HCT116 (cell line): Measurements from ENCODE around the gene SEM1. TPM values are rescaled to one million over a fixed set of nuclear protein-coding genes. Genes with fewer than 3 reads are reported as not detected.

ENCODE experiments used
- ATAC-seq: fragments of 200-7000 bp; cut with Tn5 transposase; 2 replicates; pipeline ENCODE4 v1.9.1; 2020; ENCODE audit warnings: mild to moderate bottlenecking, moderate library complexity
- BruUV-seq: library from RNA; stranded (reverse); fragments of 400-500 nt; replicated peaks from 2 replicates; lab custom pipeline; 2021; lab: Mats Ljungman, UMichigan
- CTCF ChIA-PET: fragments of 300-600 bp; sonication (Branson Sonifier 250); formaldehyde crosslinking; loops from one replicate; lab custom pipeline; 2021; ENCODE audit warnings: antibody characterized with exemption; lab: Charles Lee
- POLR2A ChIA-PET: fragments of 300-600, 350-600 bp; sonication (Branson Sonifier 250); formaldehyde crosslinking; loops from one replicate; lab custom pipeline; 2021; ENCODE audit warnings: antibody characterized with exemption; lab: Charles Lee
- RAD21 ChIA-PET, 2 experiments: fragments of 300-600 bp; sonication (Branson Sonifier 250); formaldehyde crosslinking; loops; one replicate each; lab custom pipeline; 2023; ENCODE audit warnings: low total read pairs in 2 of 2; ENCODE audit not compliant: uncharacterized antibody in 2 of 2, unreplicated experiment in 2 of 2, low non-redundant PET in 1 of 2; lab: Charles Lee
- DNase-seq: peaks from one replicate; pipeline ENCODE4 v3.0.0-alpha.2; 2010; ENCODE audit warnings: low read depth, low spot score
- H2AFZ ChIP-seq: fragments of 200-600 bp; shearing (Covaris generic), sonication (generic); 2 replicates; pipeline ENCODE4 v1.6.1; 2017; ENCODE audit warnings: low read depth, mixed run types, mixed read lengths, antibody characterized with exemption, low read length; ENCODE audit not compliant: poor library complexity, severe bottlenecking
- H3K27ac ChIP-seq: 2 replicates; pipeline ENCODE4 v1.5.1; 2012; ENCODE audit warnings: low read depth, low read length
- H3K27me3 ChIP-seq: fragments of 200-600 bp; sonication (generic); 2 replicates; pipeline ENCODE4 v1.6.1; 2016; ENCODE audit warnings: mixed run types, low read length, mixed read lengths; ENCODE audit not compliant: insufficient read depth
- H3K36me3 ChIP-seq, 2 experiments: fragments of 200-500 bp in 1 of 2; fragments of 200-600 bp in 1 of 2; sonication (Bioruptor generic) in 1 of 2; sonication (generic) in 1 of 2; 2 replicates each; pipeline versions ENCODE4 v1.5.1 to v1.6.1; 2014 to 2016; ENCODE audit warnings: low read length in 2 of 2, inconsistent platforms in 1 of 2, mixed read lengths in 1 of 2, mixed run types in 1 of 2; ENCODE audit not compliant: insufficient read depth in 2 of 2, control insufficient read depth in 1 of 2
- H3K4me1 ChIP-seq, 2 experiments: fragments of 200-600 bp in 1 of 2; sonication (generic) in 1 of 2; 2 replicates each; pipeline versions ENCODE4 v1.5.1 to v1.6.1; 2012 to 2017; ENCODE audit warnings: low read length in 2 of 2, inconsistent platforms in 1 of 2, mild to moderate bottlenecking in 1 of 2, mixed read lengths in 1 of 2, mixed run types in 1 of 2, moderate library complexity in 1 of 2; ENCODE audit not compliant: insufficient read depth in 2 of 2, control insufficient read depth in 1 of 2
- H3K4me2 ChIP-seq: fragments of 200-600 bp; sonication (generic); 2 replicates; pipeline ENCODE4 v1.6.1; 2017; ENCODE audit warnings: mixed run types, low read length, mixed read lengths
- H3K4me3 ChIP-seq, 2 experiments: fragments of 200-600 bp in 1 of 2; sonication (generic) in 1 of 2; replicated peaks in 1 of 2; 2 replicates each; pipeline ENCODE4 v1.5.1; 2011 to 2016; ENCODE audit warnings: low read length in 2 of 2, control low read depth in 1 of 2, low read depth in 1 of 2, mild to moderate bottlenecking in 1 of 2, mixed read lengths in 1 of 2, mixed run types in 1 of 2
- H3K79me2 ChIP-seq: fragments of 200-600 bp; sonication (generic); 2 replicates; pipeline ENCODE4 v1.6.1; 2017; ENCODE audit warnings: mild to moderate bottlenecking, mixed run types, low read length, moderate library complexity, mixed read lengths; ENCODE audit not compliant: insufficient read depth
- H3K9ac ChIP-seq: fragments of 200-600 bp; sonication (generic); 2 replicates; pipeline ENCODE4 v1.6.1; 2016; ENCODE audit warnings: low read length, mixed read lengths
- H3K9me2 ChIP-seq: fragments of 200-600 bp; sonication (generic), shearing (Covaris generic); 2 replicates; pipeline ENCODE4 v1.6.1; 2017; ENCODE audit warnings: mixed run types, mild to moderate bottlenecking, moderate library complexity; ENCODE audit not compliant: insufficient read depth
- H3K9me3 ChIP-seq, 2 experiments: fragments of 200-500 bp in 1 of 2; fragments of 200-600 bp in 1 of 2; sonication (Bioruptor generic) in 1 of 2; sonication (generic) in 1 of 2; 2 replicates each; pipeline ENCODE4 v1.6.1; 2014 to 2017; ENCODE audit warnings: low read length in 2 of 2, mixed read lengths in 2 of 2, inconsistent platforms in 1 of 2, low read depth in 1 of 2, mild to moderate bottlenecking in 1 of 2, mixed run types in 1 of 2, moderate library complexity in 1 of 2; ENCODE audit not compliant: control insufficient read depth in 1 of 2, insufficient read depth in 1 of 2
- H4K20me1 ChIP-seq: fragments of 200-600 bp; sonication (generic), shearing (Covaris generic); 2 replicates; pipeline ENCODE4 v1.6.1; 2017; ENCODE audit warnings: mixed run types, mild to moderate bottlenecking, moderate library complexity; ENCODE audit not compliant: insufficient read depth
- ATF3 ChIP-seq: IDR thresholded peaks from 2 replicates; pipeline ENCODE4 v1.6.1; 2012
- CBX3 ChIP-seq: IDR thresholded peaks from 2 replicates; pipeline ENCODE4 v1.6.1; 2012; ENCODE audit warnings: low read depth
- CEBPB ChIP-seq: IDR thresholded peaks from 2 replicates; pipeline ENCODE4 v1.6.1; 2012; ENCODE audit warnings: low read depth
- CTCF ChIP-seq, 3 experiments: fragments of 200-600 bp in 1 of 3; sonication (generic) in 1 of 3; IDR thresholded peaks in 2 of 3; conservative IDR thresholded peaks in 1 of 3; 2 replicates each; pipeline ENCODE4 v1.5.1; 2012 to 2017; ENCODE audit warnings: low read depth in 2 of 3, low read length in 2 of 3, antibody characterized with exemption in 1 of 3, borderline replicate concordance in 1 of 3, control low read depth in 1 of 3, mild to moderate bottlenecking in 1 of 3, mixed read lengths in 1 of 3, mixed run types in 1 of 3, moderate library complexity in 1 of 3; ENCODE audit not compliant: insufficient read depth in 1 of 3
- EGR1 ChIP-seq: IDR thresholded peaks from 2 replicates; pipeline ENCODE4 v1.6.1; 2012; ENCODE audit warnings: low read depth
- ELF1 ChIP-seq: IDR thresholded peaks from 2 replicates; pipeline ENCODE4 v1.6.1; 2012; ENCODE audit warnings: low read depth, borderline replicate concordance
- EZH2 ChIP-seq: fragments of 200-600 bp; sonication (generic); IDR thresholded peaks from 2 replicates; pipeline ENCODE4 v1.6.1; 2017; ENCODE audit warnings: antibody characterized with exemption, mixed run types
- EZH2phosphoT487 ChIP-seq: fragments of 200-600 bp; IDR thresholded peaks from 2 replicates; pipeline ENCODE4 v1.6.1; 2018; ENCODE audit warnings: antibody characterized with exemption, borderline replicate concordance
- JUND ChIP-seq: IDR thresholded peaks from 2 replicates; pipeline ENCODE4 v1.6.1; 2012
- MAX ChIP-seq: IDR thresholded peaks from 2 replicates; pipeline ENCODE4 v1.6.1; 2012
- POLR2A ChIP-seq: IDR thresholded peaks from 2 replicates; pipeline ENCODE4 v1.7.0; 2011; ENCODE audit warnings: borderline replicate concordance; ENCODE audit not compliant: insufficient read depth, insufficient read length; ENCODE audit errors: extremely low read depth
- RAD21 ChIP-seq: IDR thresholded peaks from 2 replicates; pipeline ENCODE4 v1.6.1; 2012; ENCODE audit warnings: low read depth, mild to moderate bottlenecking
- REST ChIP-seq: IDR thresholded peaks from 2 replicates; pipeline ENCODE4 v1.6.1; 2012; ENCODE audit warnings: low read depth
- SIN3A ChIP-seq: IDR thresholded peaks from 2 replicates; pipeline ENCODE4 v1.6.1; 2012; ENCODE audit warnings: low read depth
- SRF ChIP-seq: IDR thresholded peaks from 2 replicates; pipeline ENCODE4 v1.6.1; 2012; ENCODE audit warnings: low read depth
- TCF7L2 ChIP-seq: IDR thresholded peaks from 2 replicates; pipeline ENCODE4 v1.7.0; 2011; ENCODE audit warnings: borderline replicate concordance, inconsistent platforms; ENCODE audit not compliant: insufficient read depth, insufficient read length; ENCODE audit errors: extremely low read depth
- YY1 ChIP-seq: IDR thresholded peaks from 2 replicates; pipeline ENCODE4 v1.6.1; 2011; ENCODE audit warnings: low read length, low read depth, moderate library complexity, mild to moderate bottlenecking; ENCODE audit not compliant: insufficient replicate concordance; ENCODE audit errors: extremely low read depth
- intact Hi-C: fragments of 100-400 bp; cut with micrococcal nuclease; formaldehyde crosslinking; loops from 2 replicates; pipeline ENCODE4 v1.10.0; 2022
- total RNA-seq: library from RNA; stranded (reverse); gene quantifications from one replicate; pipeline ENCODE4 v1.2.1, GENCODE V29; 2021; ENCODE audit not compliant: unreplicated experiment

The SEM1 gene
- total RNA-seq, 1 experiment from 2014 or later, result 45.7 TPM

DNA sequence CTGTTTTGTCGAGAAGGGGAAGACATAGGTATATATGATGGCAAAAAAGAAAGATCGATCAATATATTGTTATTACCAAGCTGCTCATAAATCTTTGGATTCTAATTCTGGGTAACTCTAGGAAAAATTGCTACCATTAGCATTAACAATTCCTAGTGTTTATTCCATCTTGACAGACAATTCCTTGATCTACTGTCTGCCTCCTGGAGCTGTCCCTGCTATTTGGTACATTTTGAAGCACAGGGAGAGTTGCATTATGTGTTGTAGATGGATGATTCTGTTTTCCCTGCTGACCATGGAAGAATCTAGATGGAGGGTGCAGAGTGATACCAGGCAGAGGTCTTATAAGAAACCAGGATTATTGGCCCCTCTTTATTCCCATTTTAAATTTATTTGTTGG is 29.1 kb upstream of the SEM1 start:
- Histone ChIP-seq H3K79me2 (no peaks in the 10 kb centered on the region), H3K9me3 (no peaks in the 10 kb centered on the region), H3K36me3 (no peaks in the 10 kb centered on the region), H3K9me2 (no peaks in the 10 kb centered on the region), H3K27me3 (peaks cover 86% of the 10 kb centered on the region), H3K4me2 (no peak overlapping the region), H2AFZ (no peak overlapping the region), H3K27ac (no peak overlapping the region), H3K4me1 (no peaks in the 10 kb centered on the region), H3K9ac (no peak overlapping the region), H3K4me3 (no peak overlapping the region), H4K20me1 (no peaks in the 10 kb centered on the region)
- POLR2A ChIA-PET, result no interaction called here
- DNase-seq, result no peak
- CTCF ChIA-PET, result no interaction called here
- ATAC-seq, result no peak
- TF ChIP-seq POLR2A, result no peak
- no peak for TF ChIP-seq CBX3
- no peak for TF ChIP-seq EZH2phosphoT487
- no peak for TF ChIP-seq ATF3
- TF ChIP-seq RAD21, result no peak
- TF ChIP-seq SRF, result no peak
- no peak for TF ChIP-seq TCF7L2
- no peak for TF ChIP-seq ELF1
- TF ChIP-seq EGR1, result no peak
- no peak for TF ChIP-seq SIN3A
- TF ChIP-seq YY1, result no peak
- TF ChIP-seq JUND, result no peak
- RAD21 ChIA-PET, result no interaction called here
- no TSS peak for BruUV-seq
- intact Hi-C loops, result no loop called here

DNA sequence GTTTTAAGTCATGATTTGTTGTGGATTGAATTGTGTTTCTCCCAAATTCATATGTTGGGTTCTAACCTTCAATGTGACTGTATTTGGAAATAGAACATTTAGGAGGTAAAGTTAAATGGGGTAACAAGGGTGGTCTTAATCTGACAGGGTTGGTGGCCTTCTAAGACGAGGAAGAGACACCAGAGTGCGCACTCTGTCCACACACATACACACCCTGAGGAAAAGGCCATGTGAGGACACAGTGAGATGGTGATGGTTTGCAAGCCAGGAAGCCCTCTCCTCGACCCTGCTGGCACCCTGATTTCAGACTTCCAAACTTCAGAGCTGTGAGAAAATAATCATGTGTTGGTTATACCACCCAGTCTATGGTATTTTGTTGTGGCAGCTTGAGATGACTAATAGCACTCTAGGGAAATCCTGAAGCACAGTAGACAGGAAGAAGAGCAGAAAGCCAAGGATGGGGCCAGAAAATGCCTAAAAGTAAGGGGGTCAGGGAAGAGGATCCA is 28.0 kb upstream of the SEM1 start:
- no peak for DNase-seq
- no peak overlapping the region for H3K27ac ChIP-seq
- no peak overlapping the region for H3K9ac ChIP-seq
- H3K36me3 ChIP-seq, result no peaks in the 10 kb centered on the region
- ATAC-seq, result no peak
- H3K4me2 ChIP-seq, result no peak overlapping the region
- no peaks in the 10 kb centered on the region for H3K9me2 ChIP-seq
- intact Hi-C loops, result no loop called here
- CTCF ChIA-PET, result no interaction called here
- peaks cover 88% of the 10 kb centered on the region for H3K27me3 ChIP-seq
- no peak overlapping the region for H3K4me3 ChIP-seq
- POLR2A ChIA-PET, result no interaction called here
- H4K20me1 ChIP-seq, result no peaks in the 10 kb centered on the region
- RAD21 ChIA-PET, result no interaction called here
- BruUV-seq, result no TSS peak
- no peaks in the 10 kb centered on the region for H3K79me2 ChIP-seq
- H3K4me1 ChIP-seq, result no peaks in the 10 kb centered on the region
- H2AFZ ChIP-seq, result no peak overlapping the region
- H3K9me3 ChIP-seq, result no peaks in the 10 kb centered on the region
- TF ChIP-seq MAX (no peak), SRF (no peak), REST (no peak), EGR1 (no peak), CEBPB (no peak), ELF1 (no peak), EZH2 (no peak), CTCF (IDR thresholded peaks at IDR 0.05 in 2 of 3, conservative IDR thresholded peaks at IDR 0.05 in 1 of 3; ENCODE audit: borderline replicate concordance in 1 of 3, insufficient read depth in 1 of 3, low read depth in 2 of 3, low read length in 2 of 3) (no peak)
